ENCODE data around the gene TTLL6.

Gene TTLL6

GRCh38 chr17:48752399-48753288, 64.4 kb downstream of the TTLL6 start:
- no peak for DNase-seq (ENCODE audit: extremely low read depth, low read depth)
- TF ChIP-seq CTCF (IDR thresholded peaks at IDR 0.05; ENCODE audit: low read depth, low read length) = no peak

GRCh38 chr17:48751733-48752398, 65.2 kb downstream of the TTLL6 start:
- DNase-seq (ENCODE audit: extremely low read depth, low read depth) = no peak
- no peak for TF ChIP-seq CTCF (IDR thresholded peaks at IDR 0.05; ENCODE audit: low read depth, low read length)

GRCh38 chr17:48751172-48751571, 65.9 kb downstream of the TTLL6 start:
- DNase-seq (ENCODE audit: extremely low read depth, low read depth) = no peak
- no peak for TF ChIP-seq CTCF (IDR thresholded peaks at IDR 0.05; ENCODE audit: low read depth, low read length)

GRCh38 chr17:48749621-48750553, 67.1 kb downstream of the TTLL6 start:
- no peak for DNase-seq (ENCODE audit: extremely low read depth, low read depth)

GRCh38 chr17:48748718-48749566, 68.1 kb downstream of the TTLL6 start:
- no peak for TF ChIP-seq CTCF (IDR thresholded peaks at IDR 0.05; ENCODE audit: low read depth, low read length)
- DNase-seq (ENCODE audit: extremely low read depth, low read depth) = no peak

More at GRCh38 chr17:48749621-48750553, 67.1 kb downstream of the TTLL6 start:
- TF ChIP-seq CTCF (IDR thresholded peaks at IDR 0.05; ENCODE audit: low read depth, low read length) = no peak

Data from AG09319 (cell line).